ENCODE results near the gene KCNJ6.

DNA sequence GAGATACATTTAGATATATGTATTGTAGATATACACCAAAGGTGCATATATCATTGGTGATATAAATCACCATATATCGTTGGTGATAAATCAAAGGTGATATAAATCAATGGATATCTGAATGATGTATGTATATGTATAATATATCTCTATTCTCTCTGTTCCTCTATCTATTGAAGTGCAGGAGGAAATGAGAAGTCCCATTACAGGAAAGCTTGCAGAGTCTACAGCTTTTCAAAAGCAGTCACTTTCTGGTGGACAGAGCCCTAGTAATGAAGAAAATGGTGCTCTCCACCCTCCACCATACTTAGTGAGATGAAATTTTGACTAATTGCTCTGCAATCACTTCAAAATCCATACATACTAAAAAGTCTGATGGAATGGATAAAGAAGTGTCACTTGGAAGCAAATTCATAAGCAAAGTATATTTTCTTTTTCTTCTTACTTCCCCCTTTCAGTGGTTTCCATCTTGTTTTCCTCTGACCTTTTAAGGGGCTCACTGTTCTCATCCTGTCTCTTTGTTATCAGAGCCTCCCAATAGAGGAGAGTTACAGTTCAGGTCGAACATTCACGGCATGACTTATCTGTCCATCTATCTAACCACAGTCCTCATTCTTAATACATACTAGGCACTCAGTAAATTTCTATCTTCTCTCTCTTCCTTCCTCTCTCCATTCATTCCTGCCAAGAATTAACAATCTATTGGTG lies 227.2 kb downstream of the KCNJ6 start:
- TF ChIP-seq CTCF (IDR thresholded peaks at IDR 0.05 in 2 of 3, conservative IDR thresholded peaks at IDR 0.05 in 1 of 3; ENCODE audit: control insufficient read depth in 2 of 3, extremely low read depth in 1 of 3, insufficient read depth in 1 of 3, low read depth in 3 of 3, low read length in 3 of 3) (no peak), ZNF274 (IDR thresholded peaks at IDR 0.05; ENCODE audit: insufficient read depth, insufficient read length) (no peak), POLR2AphosphoS2 (IDR thresholded peaks at IDR 0.05; ENCODE audit: low read depth, low read length) (no peak), POLR2A (IDR thresholded peaks at IDR 0.05; ENCODE audit: low read depth, low read length) (no peak), EGR1 (IDR thresholded peaks at IDR 0.05; ENCODE audit: borderline replicate concordance in 1 of 2, low read depth in 2 of 2, low read length in 2 of 2) (no peak), RBBP5 (conservative IDR thresholded peaks at IDR 0.05) (no peak), CREM (IDR thresholded peaks at IDR 0.05; ENCODE audit: low read depth) (no peak), USF2 (IDR thresholded peaks at IDR 0.05; ENCODE audit: borderline replicate concordance, low read depth, low read length) (no peak), EZH2 (IDR thresholded peaks at IDR 0.05; ENCODE audit: borderline replicate concordance, control insufficient read depth, low read depth, low read length) (no peak), HCFC1 (IDR thresholded peaks at IDR 0.05; ENCODE audit: low read length) (no peak), PAX5 (IDR thresholded peaks at IDR 0.05; ENCODE audit: borderline replicate concordance, low read depth, low read length) (no peak)
- TF ChIP-seq, protein P1, sequence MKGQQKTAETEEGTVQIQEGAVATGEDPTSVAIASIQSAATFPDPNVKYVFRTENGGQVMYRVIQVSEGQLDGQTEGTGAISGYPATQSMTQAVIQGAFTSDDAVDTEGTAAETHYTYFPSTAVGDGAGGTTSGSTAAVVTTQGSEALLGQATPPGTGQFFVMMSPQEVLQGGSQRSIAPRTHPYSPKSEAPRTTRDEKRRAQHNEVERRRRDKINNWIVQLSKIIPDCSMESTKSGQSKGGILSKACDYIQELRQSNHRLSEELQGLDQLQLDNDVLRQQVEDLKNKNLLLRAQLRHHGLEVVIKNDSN (IDR thresholded peaks at IDR 0.05; ENCODE audit: borderline replicate concordance, extremely low read length, insufficient read depth, low read depth, low read length): no peak

All from GM12878 (cell line).